GM18870 (cell line): Measurements from ENCODE around the gene STX8.
"Not testable (repeated sequence)": the region's sequence is repeated elsewhere in the genome, so short reads cannot be mapped to it uniquely, and the experiment has no call there.

Experiments used
- ATAC-seq: cut with Tn5 transposase; IDR thresholded peaks from one replicate; pipeline ENCODE4 v1.9.1; 2021; ENCODE audit warnings: moderate library complexity; ENCODE audit not compliant: unreplicated experiment

The STX8 gene

GRCh38 chr17:9575381-9576101 lies at the start of gene STX8:
Gene STX8, minus strand, starts transcription at chr17:9575820. Its CDS starts 12 bp downstream, at chr17:9575808.
- ATAC-seq, result peak; percentile 38

DNA sequence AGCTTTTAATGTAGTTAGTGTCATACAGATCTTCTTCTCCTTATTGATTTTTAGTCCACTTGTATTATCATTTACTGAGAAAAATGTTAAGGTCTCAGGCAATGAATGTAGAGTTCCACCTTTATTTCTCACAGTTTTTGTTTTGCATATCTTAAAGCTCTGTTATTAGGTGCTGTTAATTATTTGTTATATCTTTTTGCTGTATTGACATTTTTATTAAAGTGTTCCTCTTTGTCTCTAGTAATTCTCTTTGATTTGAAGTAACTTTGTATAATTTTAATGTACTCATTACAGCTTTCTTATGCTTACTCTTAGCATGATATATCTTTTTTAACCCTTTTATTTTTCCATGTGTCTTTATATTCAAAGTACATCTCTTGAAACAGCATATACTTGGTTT lies 47.3 kb upstream of the STX8 start:
- ATAC-seq, result no peak

DNA sequence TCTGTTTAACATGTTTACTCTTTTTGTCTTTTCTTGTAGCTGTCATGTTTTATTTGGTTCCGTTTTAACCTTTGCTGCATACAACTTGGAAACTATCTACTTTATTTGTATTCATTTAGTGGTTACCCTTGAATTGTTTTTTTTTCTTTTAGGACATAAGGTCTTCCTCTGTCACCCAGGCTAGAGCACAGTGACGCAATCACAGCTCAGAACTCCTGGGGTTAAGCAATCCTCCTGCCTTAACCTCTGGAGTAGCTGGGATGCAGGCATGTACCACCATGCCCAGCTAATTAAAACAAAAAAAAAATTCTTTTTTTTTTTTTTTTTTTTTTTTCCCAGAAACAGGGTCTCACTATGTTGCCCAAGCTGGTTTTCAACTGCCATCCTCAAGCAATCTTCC lies 39.9 kb upstream of the STX8 start:
- no peak for ATAC-seq

DNA sequence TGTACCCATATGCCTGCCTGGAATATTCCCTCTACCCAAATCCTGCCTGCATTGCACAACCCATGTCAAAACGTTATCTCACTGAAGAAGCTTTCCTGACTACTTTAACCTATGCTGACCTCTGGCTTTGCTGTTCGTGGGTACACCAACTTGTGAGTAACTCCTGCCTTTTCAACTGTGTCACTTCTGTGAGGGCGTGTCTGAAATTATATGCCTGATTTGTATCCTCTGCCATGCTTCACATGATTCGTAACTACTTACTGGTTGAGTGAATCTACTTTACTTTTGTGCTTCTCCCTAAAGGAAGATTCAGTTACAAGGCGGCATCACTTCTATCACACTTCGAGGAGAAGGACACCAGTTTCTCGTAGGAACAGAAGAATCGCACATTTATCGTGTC lies 36.4 kb upstream of the STX8 start:
- no peak for ATAC-seq

DNA sequence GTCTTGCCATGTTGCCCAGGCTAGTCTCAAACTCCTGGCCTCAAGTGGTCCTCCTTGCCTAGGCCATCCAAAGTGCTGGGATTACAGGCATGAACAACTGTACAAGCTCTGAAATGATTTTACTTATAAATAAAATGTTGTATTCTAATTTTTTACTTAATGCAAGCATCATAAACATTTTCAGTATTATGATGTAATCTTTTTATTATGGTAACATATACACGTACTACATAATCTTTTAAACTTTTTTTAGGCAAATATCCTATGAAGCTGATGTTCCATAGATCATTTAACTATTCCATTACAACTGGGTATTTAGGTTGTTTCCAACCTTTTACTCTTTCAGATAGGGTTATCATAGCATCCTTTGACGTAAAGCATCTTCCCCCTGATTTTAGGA lies 35.9 kb upstream of the STX8 start:
- ATAC-seq, result no peak

- ATAC-seq, result not testable (repeated sequence)
These were observed 31.4 kb upstream of the STX8 start for GRCh38 chr17:9607058-9607457.

DNA sequence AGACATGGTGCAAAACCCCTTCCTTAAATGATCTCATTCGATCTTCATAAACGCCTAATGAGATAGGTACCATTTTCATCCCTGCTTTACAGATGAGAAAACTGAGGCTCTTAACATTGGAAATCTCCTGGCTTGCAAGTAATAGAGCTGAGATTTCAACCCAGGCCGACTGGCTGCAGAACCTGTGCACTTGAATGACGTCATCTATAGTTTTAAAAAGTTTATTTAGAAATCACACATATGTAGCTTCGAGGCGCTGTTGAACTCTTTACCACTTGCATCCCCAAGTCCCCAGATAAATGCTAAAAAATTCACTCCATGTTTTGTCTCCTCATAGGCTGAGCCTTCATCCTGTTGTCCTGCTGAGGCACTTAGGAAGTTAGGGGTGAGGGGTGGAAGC lies 30.8 kb upstream of the STX8 start:
- ATAC-seq, result no peak

- ATAC-seq, result not testable (repeated sequence)
These were observed 29.0 kb upstream of the STX8 start for GRCh38 chr17:9604583-9604982.

- ATAC-seq, result no peak
These were observed 23.0 kb upstream of the STX8 start for GRCh38 chr17:9598661-9599060.

DNA sequence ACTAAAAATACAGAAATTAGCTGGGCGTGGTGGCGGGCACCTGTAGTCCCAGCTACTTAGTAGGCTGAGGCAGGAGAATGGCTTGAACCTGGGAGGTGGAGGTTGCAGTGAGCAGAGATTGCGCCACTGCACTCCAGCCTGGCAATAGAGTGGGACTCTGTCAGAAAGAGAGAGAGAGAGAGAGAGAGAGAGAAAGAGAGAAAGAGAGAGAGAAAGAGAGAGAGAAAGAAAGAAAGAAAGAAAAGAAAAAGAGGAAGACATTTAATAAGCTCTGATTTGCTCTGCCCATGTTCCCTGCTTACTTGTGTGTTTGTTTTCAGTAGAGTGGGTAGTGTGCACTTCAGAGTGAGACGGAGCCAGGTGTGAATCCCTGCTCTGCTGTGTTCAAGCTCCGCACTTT lies 22.0 kb upstream of the STX8 start:
- not testable (repeated sequence) for ATAC-seq

GRCh38 chr17:9594065-9594464 lies 18.4 kb upstream of the STX8 start:
- no peak for ATAC-seq

DNA sequence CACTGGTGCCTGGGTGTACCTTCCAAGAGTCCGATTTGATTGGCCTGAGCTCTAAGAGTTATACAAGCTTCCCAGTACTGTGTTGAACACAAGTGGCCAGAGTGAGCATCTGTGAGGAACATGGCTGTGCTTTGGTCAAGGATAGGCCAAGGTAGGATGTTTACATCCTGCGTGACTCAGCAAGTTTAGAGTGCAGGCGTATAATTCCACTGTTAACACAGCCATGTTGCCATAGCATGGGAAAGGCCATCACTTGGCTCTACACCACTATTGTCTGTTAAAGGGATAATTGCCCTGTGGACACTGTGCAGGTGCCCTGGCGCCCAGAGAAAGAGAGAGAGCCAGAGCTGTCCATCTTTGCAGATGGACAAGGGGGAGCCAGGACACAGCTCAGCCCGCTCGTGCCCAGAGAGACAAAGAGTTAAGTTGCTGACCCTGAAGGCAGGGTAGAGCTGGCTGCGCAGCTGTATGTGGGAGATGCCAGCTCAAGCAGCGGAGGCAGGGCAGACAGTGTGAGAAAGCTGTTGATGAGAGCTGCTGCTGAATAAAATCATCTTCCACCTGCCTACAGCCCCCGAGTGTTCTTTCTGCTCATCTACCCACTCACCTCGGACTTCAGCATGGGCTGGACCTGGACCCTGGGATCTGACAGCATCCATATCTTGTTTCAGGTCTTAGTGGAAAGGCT lies 12.5 kb upstream of the STX8 start:
- ATAC-seq, result no peak

GRCh38 chr17:9577373-9577709 lies 1.7 kb upstream of the STX8 start:
- ATAC-seq, result no peak

- no peak for ATAC-seq
These were observed 1.1 kb upstream of the STX8 start, which contains the start of gene CFAP52 for GRCh38 chr17:9576521-9577372. Gene CFAP52, plus strand, starts transcription at chr17:9576642. Its CDS starts 54 bp downstream, at chr17:9576696.

- ATAC-seq, result no peak
These were observed 4.4 kb downstream of the STX8 start for GRCh38 chr17:9571201-9571600.

GRCh38 chr17:9568957-9569588 lies 6.5 kb downstream of the STX8 start:
- no peak for ATAC-seq

DNA sequence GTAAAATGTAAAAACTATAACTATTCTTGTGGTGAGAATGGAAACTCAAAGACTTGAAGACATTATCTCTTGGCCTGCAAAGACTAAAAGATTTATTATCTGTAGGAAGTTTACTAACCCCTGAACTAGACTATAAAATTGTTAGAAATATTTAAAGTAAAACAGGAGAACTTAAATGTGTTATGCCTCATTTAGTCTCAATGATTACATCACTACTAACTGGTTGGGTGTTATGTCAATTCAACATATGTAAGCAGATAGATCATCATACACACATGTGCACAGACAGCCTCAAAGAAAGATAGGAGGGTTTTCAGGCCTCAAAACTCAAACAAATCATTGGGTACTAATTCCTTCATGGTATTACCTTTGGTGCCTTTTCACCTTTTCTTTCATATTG lies 7.6 kb downstream of the STX8 start:
- no peak for ATAC-seq

DNA sequence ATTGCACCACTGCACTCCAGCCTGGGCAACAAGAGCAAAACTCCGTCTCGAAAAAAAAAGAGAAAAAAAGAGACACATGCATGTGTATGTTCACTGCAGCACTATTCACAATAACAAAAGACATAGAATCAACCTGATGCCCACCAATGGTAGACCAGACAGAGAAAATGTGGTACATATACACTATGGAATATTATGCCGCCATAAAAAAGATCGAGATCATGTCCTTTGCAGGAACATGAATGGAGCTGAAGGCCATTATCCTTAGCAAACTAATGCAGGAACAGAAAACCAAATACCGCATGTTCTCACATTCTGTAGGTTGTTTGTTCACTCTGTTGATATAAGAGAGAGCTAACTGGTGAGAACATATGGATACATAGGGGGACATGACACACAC lies 8.9 kb downstream of the STX8 start:
- ATAC-seq, result not testable (repeated sequence)

- ATAC-seq, result no peak
These were observed 9.6 kb downstream of the STX8 start for GRCh38 chr17:9566067-9566466.

DNA sequence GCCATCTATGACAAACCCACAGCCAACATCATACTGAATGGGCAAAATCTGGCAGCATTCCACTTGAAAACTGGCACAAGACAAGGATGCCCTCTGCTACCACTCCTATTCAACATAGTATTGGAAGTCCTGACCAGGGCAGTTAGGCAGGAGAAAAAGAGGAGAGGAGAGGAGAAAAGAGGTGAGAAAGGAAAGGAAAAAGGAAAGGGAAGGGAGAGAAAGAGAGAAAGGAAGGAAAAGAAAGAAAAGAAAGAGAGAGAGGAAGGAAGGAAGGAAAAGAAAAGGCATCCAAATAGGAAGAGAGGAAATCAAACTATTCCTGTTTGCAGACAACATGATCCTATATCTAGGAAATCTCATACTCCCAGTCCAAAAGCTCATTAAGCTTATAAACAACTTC lies 11.5 kb downstream of the STX8 start:
- no peak for ATAC-seq

DNA sequence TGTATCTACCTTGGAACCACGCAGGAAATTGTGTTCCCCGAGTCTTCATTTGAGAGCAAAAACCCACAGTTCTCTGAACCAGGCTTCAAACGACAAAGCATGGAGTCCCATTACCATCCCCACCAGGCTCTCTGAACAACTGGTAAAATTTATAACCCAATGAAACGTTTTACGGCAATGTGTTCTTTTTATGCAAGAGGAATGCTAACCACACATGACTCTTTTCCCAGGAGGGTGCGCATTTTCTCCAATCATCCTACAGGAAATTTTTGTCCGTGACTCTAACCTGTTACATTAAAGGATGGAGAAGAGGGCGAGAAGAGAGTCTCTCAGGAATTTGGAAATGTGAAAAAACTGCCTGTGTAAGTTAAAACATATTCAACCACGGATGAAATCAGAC lies 17.8 kb downstream of the STX8 start:
- ATAC-seq, result no peak
